Hepatocyte (in vitro differentiated cells): ENCODE results near the gene DIS3L. TPM values are rescaled to one million over a fixed set of nuclear protein-coding genes. Genes with fewer than 3 reads are reported as not detected.

Experiments
- DNase-seq: peaks from one replicate; pipeline ENCODE4 v3.0.0-alpha.2; 2016; ENCODE audit warnings: low spot score
- H2AFZ ChIP-seq: fragments of 200-600 bp; sonication (generic); 2 replicates; pipeline ENCODE4 v1.6.0; 2016; ENCODE audit warnings: antibody characterized with exemption, mild to moderate bottlenecking
- H3K27ac ChIP-seq: fragments of 200-600 bp; sonication (generic); 2 replicates; pipeline ENCODE4 v1.5.1; 2016; ENCODE audit warnings: mild to moderate bottlenecking
- H3K27me3 ChIP-seq: fragments of 200-600 bp; sonication (generic); 2 replicates; pipeline ENCODE4 v1.6.1; 2016
- H3K36me3 ChIP-seq: fragments of 200-600 bp; sonication (generic); replicated peaks from 2 replicates; pipeline ENCODE4 v1.5.1; 2016; ENCODE audit warnings: low read depth; ENCODE audit not compliant: insufficient read depth
- H3K4me1 ChIP-seq: fragments of 200-600 bp; sonication (generic); 2 replicates; pipeline ENCODE4 v1.5.1; 2016; ENCODE audit warnings: mild to moderate bottlenecking, moderate library complexity; ENCODE audit not compliant: insufficient read depth
- H3K4me2 ChIP-seq: fragments of 200-600 bp; sonication (generic); 2 replicates; pipeline ENCODE4 v1.6.0; 2016
- H3K4me3 ChIP-seq: fragments of 200-600 bp; sonication (generic); 2 replicates; pipeline ENCODE4 v1.5.1; 2016; ENCODE audit warnings: mild to moderate bottlenecking
- H3K79me2 ChIP-seq: fragments of 200-600 bp; sonication (generic); 2 replicates; pipeline ENCODE4 v1.6.0; 2017; ENCODE audit warnings: mild to moderate bottlenecking
- H3K9me2 ChIP-seq: fragments of 200-600 bp; sonication (generic); replicated peaks from 2 replicates; pipeline ENCODE4 v1.6.0; 2017; ENCODE audit warnings: mild to moderate bottlenecking; ENCODE audit not compliant: insufficient read depth
- H3K9me3 ChIP-seq: fragments of 200-600 bp; sonication (generic); 2 replicates; pipeline ENCODE4 v1.5.1; 2016; ENCODE audit warnings: low read depth, mild to moderate bottlenecking
- H4K20me1 ChIP-seq: fragments of 200-600 bp; sonication (generic); 2 replicates; pipeline ENCODE4 v1.6.0; 2016; ENCODE audit warnings: mild to moderate bottlenecking; ENCODE audit not compliant: insufficient read depth, poor library complexity, severe bottlenecking
- EZH2 ChIP-seq: fragments of 200-600 bp; sonication (generic); IDR thresholded peaks from 2 replicates; pipeline ENCODE4 v1.6.1; 2016; ENCODE audit warnings: antibody characterized with exemption, mild to moderate bottlenecking, borderline replicate concordance
- EZH2phosphoT487 ChIP-seq: fragments of 200-600 bp; sonication (generic); IDR thresholded peaks from one replicate; pipeline ENCODE4 v1.6.1; 2018; ENCODE audit warnings: antibody characterized with exemption, mild to moderate bottlenecking, low read depth, moderate library complexity; ENCODE audit not compliant: unreplicated experiment, severe bottlenecking
- WGBS: methylation state at CpG from one replicate; pipeline ENCODE4 v1.1.6; 2016; ENCODE audit warnings: low lambda C conversion rate; ENCODE audit errors: missing lambda C conversion rate; 5-methylcytosine and 5-hydroxymethylcytosine counted together
- polyA plus RNA-seq: library from polyadenylated mRNA; unstranded; fragments of >200 nt; fragmentation: Nextera tagmentation; extraction: Ambion mirVana; gene quantifications from 2 replicates; pipeline ENCODE4 v1.2.1, GENCODE V29; 2016
- total RNA-seq: library from RNA; depleted of rRNA; stranded (reverse); fragments of >200 nt; gene quantifications from 2 replicates; pipeline ENCODE4 v1.2.3, GENCODE V29; 2014
- TF ChIP-seq, protein P1 (sequence below): fragments of 200-600 bp; sonication (generic); IDR thresholded peaks from 2 replicates; pipeline ENCODE4 v1.5.1; 2016; ENCODE audit warnings: antibody characterized with exemption, mild to moderate bottlenecking; ENCODE audit not compliant: poor library complexity

The DIS3L gene
- total and polyA plus RNA-seq, 2 experiments from 2014 or later, result 18.6 to 34.4 TPM

DNA sequence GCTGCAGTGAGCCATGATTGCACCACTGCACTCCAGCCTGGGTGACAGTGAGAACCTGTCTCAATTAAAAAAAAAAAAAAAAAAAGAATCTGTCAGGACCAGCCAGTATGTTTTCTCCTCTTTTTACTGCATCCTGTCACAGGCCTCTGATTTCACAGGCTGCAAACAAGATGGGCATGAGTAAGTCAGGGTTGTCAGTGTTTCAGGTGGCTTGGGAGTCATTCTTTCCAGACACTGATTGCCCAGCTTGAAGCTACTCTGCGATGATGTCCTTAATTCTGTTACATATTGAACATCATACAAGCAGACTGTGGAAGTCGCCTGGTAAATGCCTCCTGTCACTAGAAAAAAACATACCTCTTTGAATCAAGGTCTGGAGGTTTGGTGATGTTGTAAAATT is 18.8 kb downstream of the DIS3L start:
- Histone ChIP-seq H3K36me3 (no peaks in the 10 kb centered on the region), H2AFZ (no peak overlapping the region), H3K27me3 (no peaks in the 10 kb centered on the region), H3K4me2 (no peak overlapping the region), H3K9me2 (no peaks in the 10 kb centered on the region), H3K27ac (no peak overlapping the region), H3K79me2 (no peaks in the 10 kb centered on the region), H3K4me3 (no peak overlapping the region), H3K9me3 (no peaks in the 10 kb centered on the region), H4K20me1 (no peaks in the 10 kb centered on the region), H3K4me1 (no peaks in the 10 kb centered on the region)
- WGBS, result 97% methylated on average over 2 of the region's 2 CpGs
- TF ChIP-seq EZH2, result no peak
- DNase-seq, result no peak

DNA sequence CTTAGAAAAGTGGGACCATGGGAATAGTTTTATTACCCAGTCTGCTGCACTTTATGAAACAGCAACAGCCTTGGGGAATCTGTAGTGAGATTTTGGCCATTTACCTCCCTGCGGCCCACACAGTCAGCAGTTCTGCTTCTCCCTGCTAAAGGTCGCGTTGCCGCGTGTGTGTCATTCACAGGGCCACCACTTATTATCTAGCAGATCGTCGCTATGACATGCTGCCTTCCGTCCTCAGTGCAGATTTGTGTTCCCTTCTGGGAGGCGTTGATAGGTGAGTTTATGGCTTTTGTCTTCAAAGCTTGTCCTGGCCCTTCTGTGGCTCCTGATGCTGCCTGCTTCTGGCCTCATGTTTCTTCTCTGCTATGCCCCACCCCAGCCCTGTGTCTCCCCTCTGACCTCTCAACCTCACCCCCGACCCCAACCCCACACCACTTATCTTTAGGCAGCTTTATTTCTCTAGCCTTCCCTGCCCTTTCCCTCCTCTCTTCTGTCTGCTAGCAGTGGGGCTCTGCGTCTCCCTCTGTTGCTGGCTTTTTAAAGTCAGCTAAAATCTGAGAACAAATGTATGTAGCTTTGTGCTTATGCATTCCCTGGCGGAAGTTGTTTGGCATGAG is 30.1 kb downstream of the DIS3L start:
- TF ChIP-seq, protein P1, sequence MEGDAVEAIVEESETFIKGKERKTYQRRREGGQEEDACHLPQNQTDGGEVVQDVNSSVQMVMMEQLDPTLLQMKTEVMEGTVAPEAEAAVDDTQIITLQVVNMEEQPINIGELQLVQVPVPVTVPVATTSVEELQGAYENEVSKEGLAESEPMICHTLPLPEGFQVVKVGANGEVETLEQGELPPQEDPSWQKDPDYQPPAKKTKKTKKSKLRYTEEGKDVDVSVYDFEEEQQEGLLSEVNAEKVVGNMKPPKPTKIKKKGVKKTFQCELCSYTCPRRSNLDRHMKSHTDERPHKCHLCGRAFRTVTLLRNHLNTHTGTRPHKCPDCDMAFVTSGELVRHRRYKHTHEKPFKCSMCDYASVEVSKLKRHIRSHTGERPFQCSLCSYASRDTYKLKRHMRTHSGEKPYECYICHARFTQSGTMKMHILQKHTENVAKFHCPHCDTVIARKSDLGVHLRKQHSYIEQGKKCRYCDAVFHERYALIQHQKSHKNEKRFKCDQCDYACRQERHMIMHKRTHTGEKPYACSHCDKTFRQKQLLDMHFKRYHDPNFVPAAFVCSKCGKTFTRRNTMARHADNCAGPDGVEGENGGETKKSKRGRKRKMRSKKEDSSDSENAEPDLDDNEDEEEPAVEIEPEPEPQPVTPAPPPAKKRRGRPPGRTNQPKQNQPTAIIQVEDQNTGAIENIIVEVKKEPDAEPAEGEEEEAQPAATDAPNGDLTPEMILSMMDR, result no peak
- TF ChIP-seq EZH2 (no peak), EZH2phosphoT487 (no peak)
- no peaks in the 10 kb centered on the region for H3K27me3 ChIP-seq
- DNase-seq, result no peak
- no peak overlapping the region for H3K27ac ChIP-seq
- no peaks in the 10 kb centered on the region for H3K79me2 ChIP-seq
- H3K9me2 ChIP-seq, result no peaks in the 10 kb centered on the region
- no peak overlapping the region for H3K4me2 ChIP-seq
- H3K9me3 ChIP-seq, result no peaks in the 10 kb centered on the region
- no peaks in the 10 kb centered on the region for H4K20me1 ChIP-seq
- no peak overlapping the region for H2AFZ ChIP-seq
- no peaks in the 10 kb centered on the region for H3K4me1 ChIP-seq
- 77% methylated on average over 12 of the region's 12 CpGs for WGBS
- no peaks in the 10 kb centered on the region for H3K36me3 ChIP-seq
- no peak overlapping the region for H3K4me3 ChIP-seq

DNA sequence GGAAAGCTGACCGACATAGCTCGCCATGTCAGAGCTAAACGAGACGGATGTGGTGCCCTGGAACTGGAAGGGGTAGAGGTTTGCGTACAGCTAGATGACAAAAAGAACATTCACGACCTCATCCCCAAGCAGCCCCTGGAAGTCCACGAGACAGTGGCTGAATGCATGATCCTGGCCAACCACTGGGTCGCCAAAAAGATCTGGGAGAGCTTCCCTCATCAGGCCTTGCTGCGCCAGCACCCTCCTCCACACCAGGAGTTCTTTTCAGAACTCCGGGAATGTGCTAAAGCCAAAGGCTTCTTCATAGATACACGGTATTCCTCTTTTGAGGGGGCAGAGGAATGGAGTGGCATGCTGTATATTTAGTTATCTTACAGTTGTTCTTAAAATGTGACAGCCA is 32.7 kb downstream of the DIS3L start:
- no peak for DNase-seq
- no peaks in the 10 kb centered on the region for H3K9me3 ChIP-seq
- H3K27ac ChIP-seq, result no peak overlapping the region
- WGBS, result 95% methylated on average over 11 of the region's 11 CpGs
- no peaks in the 10 kb centered on the region for H4K20me1 ChIP-seq
- no peaks in the 10 kb centered on the region for H3K4me1 ChIP-seq
- H3K4me2 ChIP-seq, result no peak overlapping the region
- H3K27me3 ChIP-seq, result no peaks in the 10 kb centered on the region
- H2AFZ ChIP-seq, result no peak overlapping the region
- no peaks in the 10 kb centered on the region for H3K9me2 ChIP-seq
- H3K4me3 ChIP-seq, result no peak overlapping the region
- TF ChIP-seq EZH2phosphoT487 (no peak), EZH2 (no peak)
- TF ChIP-seq, protein P1, result no peak
- H3K79me2 ChIP-seq, result no peaks in the 10 kb centered on the region
- no peaks in the 10 kb centered on the region for H3K36me3 ChIP-seq

DNA sequence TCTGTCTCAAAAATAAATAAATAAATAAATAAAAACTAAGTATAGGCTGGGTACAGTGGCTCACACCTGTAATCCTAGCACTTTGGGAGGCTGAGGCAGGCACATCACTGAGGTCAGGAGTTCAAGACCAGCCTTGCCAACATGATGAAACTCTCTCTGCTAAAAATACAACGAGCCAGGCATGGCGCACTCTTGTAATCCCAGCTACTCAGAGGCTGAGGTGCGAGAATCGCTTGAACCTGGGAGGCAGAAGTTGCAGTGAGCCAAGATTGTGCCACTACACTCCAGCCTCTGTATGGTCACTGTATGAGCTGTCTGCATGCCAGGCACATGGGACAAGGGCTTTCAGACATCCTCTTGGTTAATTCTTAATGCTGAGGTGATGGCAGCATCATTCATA is 34.4 kb downstream of the DIS3L start:
- Histone ChIP-seq H3K4me2 (no peak overlapping the region), H2AFZ (no peak overlapping the region), H3K27ac (no peak overlapping the region), H3K27me3 (no peaks in the 10 kb centered on the region), H4K20me1 (no peaks in the 10 kb centered on the region), H3K9me2 (no peaks in the 10 kb centered on the region), H3K4me1 (no peaks in the 10 kb centered on the region), H3K36me3 (no peaks in the 10 kb centered on the region), H3K79me2 (no peaks in the 10 kb centered on the region), H3K4me3 (no peak overlapping the region), H3K9me3 (no peaks in the 10 kb centered on the region)
- no peak for DNase-seq
- TF ChIP-seq EZH2 (no peak), EZH2phosphoT487 (no peak)
- TF ChIP-seq, protein P1, result no peak
- 95% methylated on average over 4 of the region's 4 CpGs for WGBS
